Esophagus squamous epithelium (tissue), 4 donors: ENCODE data around the gene REPIN1.

Experiments used
- POLR2A ChIP-seq, 4 donors: fragments of 450-650 bp; IDR thresholded peaks; one replicate each; pipeline ENCODE4 v1.6.1; 2017; ENCODE audit warnings: antibody characterized with exemption in 4 of 4, mild to moderate bottlenecking in 4 of 4, moderate library complexity in 3 of 4
- TF ChIP-seq, protein P1 (sequence below), 6 experiments: fragments of 450-650 bp in 4 of 6; fragments of 200-600 bp in 2 of 6; sonication (generic) in 2 of 6; IDR thresholded peaks; one replicate each; pipeline ENCODE4 v1.5.1; 2016 to 2019; ENCODE audit warnings: antibody characterized with exemption in 6 of 6, mild to moderate bottlenecking in 4 of 6, moderate library complexity in 4 of 6

GRCh38 chr7:150400008-150400787 lies 31.6 kb downstream of the REPIN1 start:
- TF ChIP-seq, protein P1, sequence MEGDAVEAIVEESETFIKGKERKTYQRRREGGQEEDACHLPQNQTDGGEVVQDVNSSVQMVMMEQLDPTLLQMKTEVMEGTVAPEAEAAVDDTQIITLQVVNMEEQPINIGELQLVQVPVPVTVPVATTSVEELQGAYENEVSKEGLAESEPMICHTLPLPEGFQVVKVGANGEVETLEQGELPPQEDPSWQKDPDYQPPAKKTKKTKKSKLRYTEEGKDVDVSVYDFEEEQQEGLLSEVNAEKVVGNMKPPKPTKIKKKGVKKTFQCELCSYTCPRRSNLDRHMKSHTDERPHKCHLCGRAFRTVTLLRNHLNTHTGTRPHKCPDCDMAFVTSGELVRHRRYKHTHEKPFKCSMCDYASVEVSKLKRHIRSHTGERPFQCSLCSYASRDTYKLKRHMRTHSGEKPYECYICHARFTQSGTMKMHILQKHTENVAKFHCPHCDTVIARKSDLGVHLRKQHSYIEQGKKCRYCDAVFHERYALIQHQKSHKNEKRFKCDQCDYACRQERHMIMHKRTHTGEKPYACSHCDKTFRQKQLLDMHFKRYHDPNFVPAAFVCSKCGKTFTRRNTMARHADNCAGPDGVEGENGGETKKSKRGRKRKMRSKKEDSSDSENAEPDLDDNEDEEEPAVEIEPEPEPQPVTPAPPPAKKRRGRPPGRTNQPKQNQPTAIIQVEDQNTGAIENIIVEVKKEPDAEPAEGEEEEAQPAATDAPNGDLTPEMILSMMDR (IDR thresholded peaks at IDR 0.05): no peak
- no peak for TF ChIP-seq POLR2A (IDR thresholded peaks at IDR 0.05)
